ENCODE results near the gene NGEF.

NGEF gene

DNA sequence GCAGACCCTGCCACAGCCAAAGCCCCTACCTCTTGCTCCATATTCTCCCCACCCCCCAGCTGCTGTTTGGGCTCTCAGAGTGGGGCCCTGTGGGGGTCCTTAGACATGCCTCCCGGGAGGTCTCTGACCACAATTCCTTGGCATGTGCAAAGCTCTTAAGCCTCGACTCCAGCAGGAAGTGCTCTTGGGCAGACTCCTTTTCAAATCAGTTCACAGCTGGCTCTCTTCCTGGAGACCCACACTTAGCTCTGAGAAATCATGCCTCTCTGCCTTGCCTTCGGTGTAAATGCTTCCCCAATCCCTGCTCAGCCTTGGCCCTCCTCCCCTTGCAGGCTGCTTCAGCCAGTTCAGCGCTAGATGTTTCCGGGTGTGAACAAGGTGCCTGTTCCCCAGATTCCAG is 46.9 kb downstream of the NGEF start:
- DNase-seq, result no peak

DNA sequence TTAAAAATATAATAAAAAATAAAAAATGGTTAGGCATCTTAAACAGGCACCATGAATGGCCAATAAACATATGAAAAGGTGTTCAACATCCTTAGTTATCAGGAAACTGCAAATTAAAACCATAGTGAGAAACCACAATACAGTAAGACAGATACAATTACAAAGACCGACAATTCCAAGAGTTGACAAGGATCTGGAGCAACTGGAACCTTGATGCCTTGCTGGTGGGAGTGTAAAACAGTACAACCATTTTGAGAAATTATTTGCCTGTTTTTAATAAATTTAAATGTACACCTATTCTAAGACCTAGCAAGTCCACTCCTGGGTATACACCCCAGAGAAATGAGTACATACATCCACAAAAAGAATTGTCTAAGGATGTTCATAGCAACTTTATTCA is 49.1 kb downstream of the NGEF start:
- no peak for DNase-seq

DNA sequence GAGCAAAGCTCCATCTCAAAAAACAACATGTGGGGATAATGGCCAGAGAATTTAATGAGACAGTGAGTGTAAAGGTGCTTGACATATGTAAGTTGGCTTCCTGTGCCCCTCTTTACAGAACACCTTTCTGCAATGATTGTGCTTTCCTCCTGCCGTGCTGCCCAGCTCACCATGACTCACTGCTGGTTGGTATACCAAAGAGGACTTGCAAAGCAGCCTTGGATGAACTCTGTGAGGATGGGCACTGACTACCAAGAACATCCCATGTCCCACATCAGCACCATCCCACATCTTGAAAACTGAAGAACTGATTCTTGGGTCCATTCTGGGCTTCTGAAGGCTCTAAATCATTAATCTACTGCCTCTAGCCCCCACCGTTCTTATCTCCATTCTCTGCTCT is 52.2 kb downstream of the NGEF start:
- no peak for DNase-seq

DNA sequence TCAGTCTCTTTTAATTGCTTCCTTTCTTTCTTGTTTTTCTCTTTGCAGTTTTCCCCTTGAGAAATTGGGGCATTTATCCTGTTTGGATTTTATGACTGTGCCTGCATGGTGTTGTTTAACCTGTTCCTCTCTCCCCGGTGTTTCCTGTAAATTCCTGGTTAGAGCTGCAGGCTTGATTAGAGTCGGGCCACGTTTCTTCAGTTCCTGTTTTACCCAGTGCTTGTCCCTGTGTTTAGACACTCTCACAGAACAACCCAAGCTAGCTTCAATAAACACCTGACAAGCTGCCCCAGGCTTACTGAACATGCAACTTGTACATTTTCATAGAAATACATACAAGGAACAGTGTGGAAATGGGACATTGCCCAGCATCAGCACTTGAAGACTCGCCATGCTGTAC is 53.9 kb downstream of the NGEF start:
- no peak for DNase-seq

DNA sequence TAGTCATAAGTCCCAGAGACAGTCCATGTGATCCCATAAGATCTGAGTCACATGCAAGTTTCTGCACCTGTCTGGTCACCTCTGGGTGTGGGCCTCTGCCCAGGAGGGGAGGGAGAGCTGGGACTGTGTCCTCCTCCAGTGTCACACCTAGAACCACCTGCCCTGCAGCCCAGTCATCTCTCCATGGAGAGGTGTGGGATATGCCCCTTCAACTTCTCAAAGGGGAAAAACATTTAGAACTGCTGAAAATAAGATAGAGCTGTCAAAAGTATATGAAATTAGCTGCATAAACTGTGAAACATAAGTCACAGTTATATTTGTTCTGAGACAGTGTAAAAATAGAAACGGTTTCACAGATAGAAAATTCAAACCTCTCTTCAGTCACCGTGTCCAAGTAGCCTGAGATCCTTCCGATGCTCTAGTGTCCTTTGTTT is 55.4 kb downstream of the NGEF start:
- no peak for DNase-seq

DNA sequence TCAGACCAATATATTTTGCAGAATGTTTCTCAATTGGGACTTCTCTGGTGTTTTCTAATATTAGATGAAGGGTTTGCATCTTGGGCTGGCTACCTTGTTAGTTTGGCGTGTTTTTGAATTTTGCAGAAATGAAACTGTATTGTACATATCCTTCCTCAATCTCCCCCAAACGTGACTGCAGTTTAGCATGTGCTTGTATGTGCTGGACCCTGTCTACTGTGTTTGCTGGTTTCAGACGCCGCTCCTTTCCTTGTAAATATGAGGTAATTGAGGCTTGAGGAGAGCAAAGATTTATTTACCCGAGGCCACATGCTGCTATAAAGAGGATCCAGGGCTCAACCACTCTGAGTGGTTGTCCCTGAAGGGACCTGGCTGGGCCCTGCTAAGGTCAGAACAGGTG is 57.2 kb downstream of the NGEF start:
- DNase-seq, result no peak

DNA sequence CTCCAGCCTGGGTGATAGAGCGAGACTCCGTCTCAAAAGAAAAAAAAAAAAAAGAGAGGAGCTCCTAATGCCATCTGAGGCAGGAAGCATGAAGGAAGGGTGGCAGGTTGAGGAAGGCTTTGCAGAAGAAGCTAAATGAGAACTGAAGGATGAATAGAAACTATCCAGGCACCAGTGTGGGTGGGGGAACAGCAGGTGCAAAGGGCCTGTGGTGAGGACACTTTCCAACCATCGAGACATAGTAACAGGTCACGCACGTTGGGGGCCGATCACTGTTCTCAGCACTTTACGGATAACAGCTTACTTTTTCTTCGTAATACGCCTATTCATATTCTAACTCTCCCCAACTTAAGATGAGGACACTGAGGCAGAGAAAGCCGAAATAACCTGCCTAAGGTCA is 58.4 kb downstream of the NGEF start:
- no peak for DNase-seq

DNA sequence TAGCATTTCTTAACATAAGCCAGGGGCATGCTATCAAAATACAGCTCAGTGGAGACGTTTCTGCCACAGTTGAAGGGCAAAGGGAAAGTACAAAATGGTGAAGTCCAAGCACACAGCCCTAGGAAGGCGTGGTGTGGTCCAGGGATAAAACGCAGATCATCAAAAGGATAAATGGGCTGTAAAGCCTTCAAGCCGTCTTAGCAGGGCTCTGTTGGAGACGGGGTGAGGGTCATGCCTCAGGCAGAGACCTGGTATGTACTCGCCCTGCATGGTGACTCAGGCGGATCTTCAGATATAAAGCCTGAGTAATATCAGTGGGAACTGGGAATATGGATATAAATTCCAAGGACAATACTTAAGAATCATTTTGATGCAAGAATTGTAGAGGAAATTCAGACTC is 61.2 kb downstream of the NGEF start:
- no peak for DNase-seq

DNA sequence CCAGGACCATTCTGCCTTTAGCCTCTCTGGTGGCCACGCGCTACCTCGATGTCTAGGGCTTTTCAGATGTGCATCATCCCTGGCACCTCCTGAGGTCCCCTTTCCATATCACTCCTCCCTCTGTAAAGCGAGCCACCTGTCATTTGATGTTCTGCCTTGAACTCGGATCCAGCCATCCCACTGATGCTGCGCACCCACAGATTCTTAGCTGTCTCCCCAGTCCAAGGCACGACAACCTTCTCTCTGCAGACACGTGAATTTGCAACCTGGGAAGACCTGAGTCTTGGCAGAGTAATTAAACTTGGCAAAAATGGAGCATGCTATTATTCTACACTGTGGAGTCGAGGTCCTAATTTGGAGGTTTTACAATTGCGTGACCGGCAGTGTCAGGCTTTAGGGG is 61.9 kb downstream of the NGEF start:
- no peak for DNase-seq

DNA sequence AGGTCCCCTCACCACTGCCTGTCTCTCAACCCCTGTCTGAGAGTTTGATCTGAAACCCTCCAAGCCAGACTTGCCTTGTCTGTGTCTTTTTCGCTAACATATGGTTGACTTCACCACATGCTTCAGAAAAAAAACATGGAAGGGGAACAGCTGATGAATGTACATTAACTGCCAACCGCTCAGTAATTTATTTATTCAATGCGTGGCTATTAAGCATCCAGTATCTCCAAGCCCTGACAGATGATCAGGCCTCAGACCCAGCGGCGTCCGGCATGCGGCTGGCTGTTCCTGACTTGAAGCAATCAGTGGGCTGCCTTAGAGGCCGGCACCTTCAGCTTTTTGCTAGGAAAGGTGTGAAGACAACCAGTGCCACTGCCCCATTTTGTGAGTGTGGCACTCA is 62.3 kb downstream of the NGEF start:
- DNase-seq, result no peak

DNA sequence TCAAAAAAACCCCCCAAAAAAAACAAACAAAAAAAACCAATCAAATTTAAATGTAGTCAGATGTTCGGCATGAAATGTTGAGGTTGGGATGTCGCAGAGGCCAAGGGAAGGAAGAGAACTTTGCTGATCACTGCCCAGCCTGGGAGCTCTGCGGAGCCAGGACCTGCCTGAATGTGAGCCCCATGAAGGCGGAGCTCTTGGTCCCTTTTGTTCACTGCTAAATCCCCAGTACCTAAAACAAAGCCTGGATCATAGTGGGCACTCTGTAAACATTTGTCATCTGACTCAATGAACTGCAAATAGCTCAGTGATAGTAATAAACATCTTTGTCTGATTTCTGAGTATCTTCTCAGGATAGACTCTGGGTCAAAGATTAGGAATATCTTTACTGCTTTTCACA is 64.0 kb downstream of the NGEF start:
- DNase-seq, result no peak

DNA sequence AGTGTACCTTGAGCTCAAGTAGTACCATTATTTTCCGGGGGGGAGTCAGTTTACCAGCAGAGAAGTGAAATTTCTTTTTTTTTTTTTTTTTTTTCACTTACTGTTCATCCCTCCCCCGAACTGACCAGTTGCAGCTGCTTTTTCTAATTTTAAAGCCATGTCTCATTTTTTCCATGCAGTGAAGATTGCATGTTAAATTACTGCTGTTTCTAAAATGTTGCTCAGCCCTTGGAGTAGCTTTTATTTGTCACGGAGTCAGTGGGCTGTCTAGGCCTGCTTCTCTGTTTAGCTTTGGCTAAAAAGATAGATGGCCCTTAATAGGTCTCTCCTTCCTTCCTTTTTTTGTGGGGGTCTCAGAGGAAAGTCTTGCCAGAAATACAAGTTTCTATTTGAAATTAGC is 70.2 kb downstream of the NGEF start:
- no peak for DNase-seq

DNA sequence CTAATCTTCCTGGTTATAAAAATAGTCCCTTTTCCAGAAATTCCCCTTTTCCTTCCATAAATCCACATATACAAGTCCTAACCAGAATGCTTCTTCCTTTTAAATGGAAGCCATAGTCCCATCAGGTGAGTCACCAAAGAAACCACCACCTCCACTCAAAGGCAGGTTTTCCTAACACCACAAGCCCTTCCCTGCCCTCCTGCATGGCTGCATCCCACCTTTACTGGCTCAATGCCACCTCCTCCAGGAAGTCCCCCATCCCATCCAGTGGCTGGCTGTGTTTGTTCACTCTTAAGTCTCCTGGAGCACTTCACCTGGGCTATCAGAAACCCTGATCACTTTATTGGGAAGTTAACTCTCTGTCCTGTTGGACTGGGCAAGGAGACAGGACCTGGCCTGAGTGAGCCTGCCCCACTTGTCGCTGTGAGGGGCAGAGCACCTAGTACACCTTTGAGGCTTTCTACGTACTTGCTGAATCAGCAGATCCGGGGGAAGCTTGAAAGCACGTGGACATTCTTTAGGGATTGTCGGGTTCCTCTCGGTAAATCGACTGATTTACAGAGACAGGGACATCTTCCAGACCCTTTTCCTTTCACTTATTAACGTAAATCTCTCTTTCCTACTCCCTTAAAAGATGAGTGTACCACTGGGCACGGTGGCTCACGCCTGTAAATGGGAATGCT is 71.0 kb downstream of the NGEF start:
- no peak for DNase-seq

DNA sequence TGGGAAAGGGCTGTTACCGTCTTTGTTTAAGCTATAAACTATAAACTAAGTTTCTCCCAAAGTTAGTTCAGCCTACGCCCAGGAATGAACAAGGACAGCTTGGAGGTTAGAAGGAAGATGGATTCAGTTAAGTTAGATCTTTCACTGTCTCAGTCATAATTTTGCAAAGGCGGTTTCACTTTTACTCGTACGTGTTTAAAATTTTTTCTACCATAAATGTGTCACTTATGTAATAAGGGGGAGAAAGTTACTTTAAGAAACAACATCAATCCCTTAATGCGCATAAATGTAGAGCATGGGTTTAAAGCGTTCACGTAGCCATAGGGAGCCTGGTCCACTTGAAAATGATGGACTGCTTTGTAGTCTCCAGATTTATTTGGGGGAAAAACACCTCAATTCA is 71.7 kb downstream of the NGEF start:
- DNase-seq, result no peak

DNA sequence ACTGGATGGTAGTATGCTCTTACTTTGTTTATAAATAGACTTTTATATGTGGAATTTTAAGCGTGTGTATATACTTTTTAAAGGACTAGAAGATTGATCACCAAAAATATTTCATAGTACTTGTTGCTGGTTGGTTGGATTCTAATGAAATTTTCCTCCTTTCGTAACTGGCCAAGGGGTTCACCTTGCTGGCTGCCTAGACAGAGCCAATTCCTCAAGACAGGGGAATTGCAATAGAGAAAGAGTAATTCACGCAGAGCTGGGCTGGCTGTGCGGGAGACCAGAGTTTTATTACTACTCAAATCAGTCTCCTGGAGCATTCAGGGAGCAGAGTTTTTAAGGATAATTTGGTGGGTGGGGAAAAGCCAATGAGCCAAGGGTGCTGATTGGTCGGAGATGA is 72.3 kb downstream of the NGEF start:
- no peak for DNase-seq

DNA sequence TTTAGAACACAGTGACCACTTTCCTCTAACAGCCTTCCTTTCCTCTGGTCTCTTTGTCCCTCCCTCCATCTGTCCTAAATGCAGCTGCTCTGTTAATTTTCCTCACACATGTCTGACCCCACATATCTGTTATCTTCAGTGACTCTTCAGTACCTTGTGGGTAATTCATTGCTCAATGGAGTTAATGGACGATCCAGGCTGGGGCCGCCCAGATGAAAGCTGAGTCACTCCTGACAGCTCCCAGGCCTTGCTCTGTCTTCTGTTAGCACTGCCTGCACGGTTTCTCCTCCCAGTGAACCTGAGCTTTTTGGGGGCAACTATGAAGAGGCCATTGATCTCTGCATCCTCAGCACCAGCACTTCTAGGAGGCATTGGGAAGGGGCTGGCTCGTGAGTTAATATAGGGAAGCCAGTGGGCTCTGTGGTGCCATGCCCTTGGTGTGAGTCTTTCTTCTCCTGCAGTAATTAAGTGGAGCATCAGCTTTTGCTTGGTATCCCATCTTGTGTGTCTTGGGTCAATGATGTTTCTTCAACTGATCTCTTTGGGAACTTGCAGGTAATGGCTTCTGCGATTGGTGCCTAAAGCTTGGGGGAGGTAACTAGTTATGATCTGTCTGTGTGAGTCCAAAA is 75.7 kb downstream of the NGEF start:
- DNase-seq, result no peak

DNA sequence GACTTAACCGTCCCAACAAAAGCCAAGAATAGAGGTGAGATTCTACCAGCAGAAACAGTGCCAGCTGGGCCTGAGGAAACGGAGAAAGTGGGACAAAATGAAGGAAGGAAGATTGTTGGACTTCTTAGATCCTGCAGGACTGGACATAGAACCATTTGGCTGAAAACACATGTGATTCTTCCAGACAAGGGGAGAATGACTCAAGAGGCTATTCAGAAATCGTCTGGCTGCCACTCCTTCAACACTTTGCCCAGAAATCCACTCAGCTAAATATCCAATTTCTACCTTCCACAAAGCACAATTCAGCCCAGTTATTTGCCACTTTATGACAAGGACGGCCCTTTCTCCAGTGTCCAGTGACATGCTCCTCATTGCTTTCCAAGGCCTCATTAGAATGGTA is 81.4 kb downstream of the NGEF start:
- DNase-seq, result no peak

DNA sequence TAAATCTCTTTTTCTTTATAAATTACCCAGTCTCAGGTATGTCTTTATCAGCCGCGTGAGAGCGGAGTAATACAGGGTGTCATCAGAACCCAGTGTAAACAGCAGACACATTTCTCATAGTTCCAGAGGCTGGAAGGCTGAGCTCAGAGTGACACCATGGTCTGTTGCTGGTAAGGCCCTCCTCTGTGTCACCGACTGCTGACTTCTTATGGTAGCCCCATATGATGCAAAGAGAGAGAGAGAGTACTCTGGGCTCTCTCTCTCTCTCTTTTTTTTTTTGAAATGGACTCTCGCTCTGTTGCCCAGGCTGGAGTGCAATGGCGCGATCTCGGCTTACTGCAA is 83.0 kb downstream of the NGEF start:
- no peak for DNase-seq

DNA sequence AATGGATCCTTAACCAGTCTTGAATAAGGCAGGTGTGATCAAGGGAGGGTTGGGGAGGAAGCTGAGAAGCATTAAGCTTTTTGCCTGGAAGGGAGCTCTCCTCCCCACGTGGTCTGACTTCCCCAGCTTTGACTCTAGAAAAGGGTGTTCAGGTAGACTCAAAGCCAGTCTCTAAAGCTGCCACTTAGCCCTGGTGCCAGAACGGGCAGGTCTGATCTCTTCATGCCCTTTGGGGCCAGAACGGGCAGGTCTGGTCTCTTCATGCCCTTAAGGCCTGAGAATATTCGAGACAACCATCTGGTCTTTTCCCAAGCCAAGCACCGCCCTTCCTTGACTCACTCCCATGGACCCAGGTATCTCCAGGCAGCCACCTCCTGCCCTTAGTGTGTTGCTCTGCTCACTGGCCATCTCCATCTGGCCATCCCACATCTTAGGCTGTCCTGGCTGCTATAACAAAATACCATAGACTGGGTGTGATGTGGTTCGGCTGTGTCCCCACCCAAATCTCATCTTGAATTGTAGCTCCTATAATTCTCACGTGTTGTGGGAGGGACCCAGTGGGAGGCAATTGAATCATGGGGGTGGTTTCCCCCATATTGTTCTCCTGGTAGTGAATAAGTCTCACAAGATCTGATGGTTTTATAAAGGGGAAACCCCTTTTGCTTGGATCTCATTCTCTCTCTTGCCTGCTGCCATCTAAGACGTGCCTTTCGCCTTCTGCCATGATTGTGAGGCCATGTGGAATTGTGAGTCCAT is 83.6 kb downstream of the NGEF start:
- DNase-seq, result no peak

DNA sequence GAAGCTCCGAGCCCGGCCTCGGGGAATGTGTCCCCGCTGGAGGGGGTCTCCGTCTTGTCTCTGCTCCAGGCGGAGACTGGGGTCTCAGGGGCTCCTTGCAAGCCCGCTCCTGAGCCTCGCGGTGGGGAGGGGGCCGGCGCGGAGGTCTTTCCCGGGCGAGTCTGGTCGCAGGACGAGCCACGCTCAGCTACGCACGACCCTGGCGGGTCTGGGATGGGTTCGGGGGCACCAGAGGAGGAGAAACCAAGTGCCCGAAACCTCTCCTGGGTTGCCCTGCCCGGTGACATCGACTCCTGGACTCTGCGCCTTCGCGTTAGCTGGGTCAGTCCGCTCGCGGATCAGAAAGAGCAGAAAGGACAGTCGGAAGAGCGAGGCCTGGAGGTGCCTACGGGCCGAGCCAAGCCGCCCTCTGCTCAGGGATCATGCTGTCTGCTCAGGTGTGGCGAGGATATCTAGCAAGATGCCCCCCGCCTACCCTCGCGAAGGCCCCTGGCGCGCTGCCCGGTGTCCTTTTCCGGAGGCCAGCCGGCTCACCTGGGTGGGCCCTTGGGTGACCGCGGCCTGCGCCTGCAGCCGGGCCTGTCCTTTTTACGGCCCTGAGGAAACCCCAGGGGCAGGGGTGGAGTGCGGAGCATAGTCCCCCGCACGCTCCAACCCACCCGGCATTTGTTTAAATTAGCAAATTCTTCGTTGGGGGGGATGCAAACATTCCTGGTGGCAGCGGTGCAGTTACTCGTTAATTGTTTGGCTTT is 84.3 kb downstream of the NGEF start:
- no peak for DNase-seq

DNA sequence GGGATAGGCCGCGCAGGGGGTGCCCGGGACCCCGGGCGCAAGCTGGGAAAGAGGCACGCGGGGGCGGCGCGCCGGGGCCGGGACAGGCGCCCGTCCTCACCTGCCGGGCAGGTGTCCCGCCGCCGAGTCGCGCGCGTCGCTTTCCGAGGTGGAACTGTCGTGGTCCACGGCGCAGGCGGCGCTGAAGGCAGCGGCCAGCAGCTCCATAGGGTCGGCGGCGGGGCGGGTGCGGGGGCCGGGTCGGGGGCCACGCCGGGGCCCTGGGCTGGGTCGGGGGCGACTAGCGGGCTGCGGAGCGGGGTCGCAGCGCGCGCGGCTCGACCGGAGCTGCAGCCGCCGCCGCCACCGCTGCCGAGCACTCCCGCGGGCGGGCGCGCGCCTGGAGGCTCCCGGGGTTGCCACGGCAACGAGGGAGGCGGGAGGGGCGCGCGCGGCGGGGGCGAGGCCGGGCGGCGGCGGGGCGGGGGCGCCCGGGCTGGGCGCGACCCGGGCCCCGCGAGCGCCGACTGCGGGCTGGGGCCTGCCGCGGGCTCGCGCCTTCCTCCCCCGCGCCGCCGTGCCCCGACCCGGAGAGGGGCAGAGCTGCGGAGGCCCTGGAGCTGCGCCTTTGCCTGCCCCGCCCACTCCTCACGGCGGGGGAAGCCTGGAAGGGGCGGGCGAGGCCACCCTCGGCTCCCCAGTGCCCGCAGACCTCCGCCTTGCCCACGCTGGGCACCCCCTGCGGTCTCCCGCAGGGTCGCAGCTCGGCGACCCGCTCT is 85.1 kb downstream of the NGEF start:
- DNase-seq, result no peak

DNA sequence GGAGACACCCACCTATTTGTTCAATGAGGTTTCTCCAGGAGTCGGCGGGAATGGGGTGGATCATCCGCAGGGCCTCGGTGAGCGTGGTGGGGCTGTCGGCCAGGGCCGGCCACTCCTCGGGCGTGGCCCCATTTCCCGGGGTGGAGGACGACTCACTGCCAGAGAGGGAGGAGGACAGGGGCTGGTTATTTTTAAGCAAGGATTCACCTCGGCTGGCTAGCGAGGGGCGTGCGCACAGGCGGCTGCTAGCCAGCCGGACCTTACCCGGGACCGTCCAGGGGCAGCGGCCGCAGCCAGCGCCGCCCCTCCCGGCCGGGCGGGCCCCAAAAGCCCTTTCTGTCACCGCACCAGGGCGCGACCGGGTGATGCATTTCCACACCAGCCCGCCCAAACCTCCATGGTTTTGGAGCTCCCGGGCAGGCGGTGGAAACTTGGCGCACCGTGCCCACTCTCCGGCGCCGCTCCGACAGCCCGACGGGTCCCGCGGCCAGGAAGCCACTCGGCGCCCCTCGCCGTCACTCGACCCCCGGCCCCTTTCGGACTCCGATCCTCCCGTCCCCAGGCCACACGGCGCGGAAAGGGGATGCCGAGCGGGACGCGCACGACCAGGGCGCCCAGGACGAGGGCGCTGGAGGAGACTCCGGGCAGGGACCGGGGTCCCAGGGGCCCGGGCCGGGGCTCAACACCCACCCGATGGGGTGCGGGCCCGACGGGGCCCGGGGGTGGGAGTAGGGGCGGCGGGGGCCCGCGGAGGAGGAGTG is 85.8 kb downstream of the NGEF start:
- no peak for DNase-seq

Data from CD4-positive, alpha-beta T cell treated with Interleukin-17A for 1 hour (primary cell).